Ureter (tissue), 1 donor: ENCODE measurements around the gene THAP6. TPM values are rescaled to one million over a fixed set of nuclear protein-coding genes. Genes with fewer than 3 reads are reported as not detected.
"Not testable (repeated sequence)": the region's sequence is repeated elsewhere in the genome, so short reads cannot be mapped to it uniquely, and the experiment has no call there.

ENCODE experiments used
- DNase-seq: peaks from one replicate; pipeline ENCODE4 v3.0.0-alpha.2; 2020; ENCODE audit warnings: low spot score
- total RNA-seq: library from RNA; stranded (reverse); gene quantifications from one replicate; pipeline ENCODE4 v1.2.4, GENCODE V29; 2023
- donor health status: DM: yes; HTN: yes; CAD: no.

The THAP6 gene
- total RNA-seq, 1 donor from 2014 or later = 30.8 TPM

DNA sequence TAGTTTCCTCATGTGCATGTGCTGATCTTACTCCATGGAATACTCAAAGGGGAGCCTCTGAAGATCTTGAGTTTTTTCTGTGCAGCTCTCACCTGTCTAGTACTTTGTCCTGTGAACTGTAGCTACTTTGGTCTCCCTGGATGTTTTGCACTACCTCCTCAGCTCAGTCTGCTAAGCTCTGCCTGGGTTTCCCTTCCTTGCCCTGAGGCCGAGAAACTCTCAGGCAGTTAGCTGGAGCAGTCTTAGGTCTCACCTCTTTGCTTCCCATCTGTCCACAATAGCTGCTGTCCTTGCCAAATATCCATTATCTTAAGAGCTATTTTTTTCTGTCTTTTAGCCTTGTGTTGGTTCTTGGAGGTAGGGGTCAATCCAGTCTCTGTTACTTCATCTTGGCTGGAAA lies 11.6 kb downstream of the THAP6 start:
- no peak for DNase-seq

DNA sequence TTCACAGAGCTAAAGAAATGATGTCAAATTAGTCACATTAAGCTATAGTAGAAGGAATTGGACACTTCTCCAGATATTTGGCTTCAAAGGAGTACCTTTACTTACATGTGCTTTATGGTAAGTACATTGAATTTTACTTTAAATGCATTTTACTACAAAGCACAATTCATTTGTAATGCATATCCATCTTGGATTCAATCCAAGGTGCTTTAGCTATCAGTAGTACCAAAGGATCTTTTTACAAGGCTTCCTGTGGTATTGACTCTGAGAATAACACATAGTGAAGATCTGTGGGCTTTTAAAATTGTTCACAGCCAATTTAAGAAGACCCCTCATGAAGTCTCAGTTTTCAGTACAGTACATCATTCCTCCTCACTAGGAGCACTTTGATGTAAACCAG lies 13.2 kb downstream of the THAP6 start:
- no peak for DNase-seq

DNA sequence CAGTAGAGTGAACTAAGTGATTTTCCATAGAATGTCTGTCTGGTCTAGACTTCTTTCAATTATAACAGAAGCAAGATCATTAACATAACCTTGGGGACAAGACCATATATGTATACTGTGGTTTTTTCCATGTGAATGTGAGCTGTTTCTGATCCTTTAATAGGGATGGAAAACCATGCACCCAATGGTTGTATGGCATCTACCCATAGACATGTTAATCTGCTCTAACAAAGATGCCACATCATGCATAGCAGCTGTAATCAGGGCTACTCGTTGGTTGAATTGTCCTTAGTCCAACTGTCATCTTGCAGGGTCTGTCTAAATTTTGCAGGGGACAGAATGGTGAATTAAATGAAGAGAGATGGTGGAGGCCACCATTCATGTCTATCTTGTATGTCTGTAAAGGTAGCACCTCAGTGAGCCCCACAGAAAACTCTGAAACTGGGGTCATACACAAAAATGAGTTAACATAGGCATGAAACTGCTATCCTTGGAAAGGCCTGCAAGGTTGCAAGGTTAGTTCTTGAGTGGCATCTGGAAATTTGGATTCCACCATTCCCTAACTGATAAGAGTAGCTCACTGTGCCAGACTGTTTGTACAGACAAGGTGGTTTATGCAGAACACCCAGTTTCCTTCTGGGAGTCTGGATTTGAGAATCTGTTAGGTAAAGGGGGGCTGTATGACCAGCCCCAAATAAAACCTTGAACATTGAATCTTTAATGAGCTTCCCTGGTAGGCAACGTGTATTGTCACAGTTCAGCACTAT lies 16.5 kb downstream of the THAP6 start:
- no peak for DNase-seq

DNA sequence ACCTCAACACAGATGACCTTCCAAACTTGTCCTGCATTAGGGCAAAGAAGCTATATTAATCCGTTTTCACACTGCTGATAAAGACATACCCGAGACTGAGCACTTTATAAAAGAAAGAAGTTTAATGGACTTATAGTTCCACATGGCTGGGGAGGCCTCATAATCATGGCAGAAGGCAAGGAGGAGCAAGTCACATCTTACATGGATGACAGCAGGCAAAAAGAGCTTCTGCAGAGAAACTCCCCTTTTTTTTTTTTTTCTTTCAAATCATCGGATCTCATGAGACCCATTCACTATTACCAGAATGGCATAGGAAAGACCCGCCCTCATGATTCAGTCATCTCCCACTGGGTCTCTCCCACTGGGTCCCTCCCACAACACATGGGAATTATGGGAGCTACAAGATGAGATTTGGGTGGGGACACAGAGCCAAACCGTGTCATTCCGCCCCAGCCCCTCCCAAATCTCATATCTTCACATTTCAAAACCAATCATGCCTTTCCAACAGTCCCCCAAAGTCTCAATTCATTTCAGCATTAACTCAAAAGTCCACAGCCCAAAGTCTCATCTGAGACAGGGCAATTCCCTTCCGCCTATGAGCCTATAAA lies 17.4 kb downstream of the THAP6 start:
- not testable (repeated sequence) for DNase-seq

DNA sequence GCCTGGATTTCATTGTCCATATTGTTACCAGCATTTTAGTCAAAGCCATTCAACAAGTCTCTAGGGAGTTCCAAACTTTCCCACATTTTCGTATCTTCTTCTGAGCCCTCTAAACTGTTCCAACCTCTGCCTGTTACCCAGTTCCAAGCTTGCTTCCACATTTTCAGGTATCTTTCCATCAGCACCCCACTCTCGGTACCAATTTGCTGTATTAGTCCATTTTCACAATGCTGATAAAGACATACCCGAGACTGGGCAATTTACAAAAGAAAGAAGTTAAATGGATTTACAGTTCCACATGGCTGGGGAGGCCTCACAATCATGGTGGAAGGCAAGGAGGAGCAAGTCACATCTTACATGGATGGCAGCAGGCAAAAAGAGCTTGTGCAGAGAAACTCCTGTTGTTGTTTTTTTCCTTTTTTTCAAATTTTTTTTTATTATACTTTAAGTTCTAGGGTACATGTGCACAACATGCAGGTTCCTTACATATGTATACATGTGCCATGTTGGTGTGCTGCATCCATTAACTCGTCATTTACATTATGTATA lies 19.1 kb downstream of the THAP6 start:
- not testable (repeated sequence) for DNase-seq

DNA sequence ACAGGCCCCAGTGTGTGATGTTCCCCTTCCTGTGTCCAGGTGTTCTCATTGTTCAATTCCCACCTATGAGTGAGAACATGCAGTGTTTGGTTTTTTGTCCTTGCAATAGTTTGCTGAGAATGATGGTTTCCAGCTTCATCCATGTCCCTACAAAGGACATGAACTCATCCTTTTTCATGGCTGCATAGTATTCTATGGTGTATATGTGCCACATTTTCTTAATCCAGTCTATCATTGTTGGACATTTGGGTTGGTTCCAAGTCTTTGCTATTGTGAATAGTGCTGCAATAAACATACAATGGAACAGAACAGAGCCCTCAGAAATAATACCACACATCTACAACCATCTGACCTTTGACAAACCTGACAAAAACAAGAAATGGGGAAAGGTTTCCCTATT lies 19.7 kb downstream of the THAP6 start:
- not testable (repeated sequence) for DNase-seq

DNA sequence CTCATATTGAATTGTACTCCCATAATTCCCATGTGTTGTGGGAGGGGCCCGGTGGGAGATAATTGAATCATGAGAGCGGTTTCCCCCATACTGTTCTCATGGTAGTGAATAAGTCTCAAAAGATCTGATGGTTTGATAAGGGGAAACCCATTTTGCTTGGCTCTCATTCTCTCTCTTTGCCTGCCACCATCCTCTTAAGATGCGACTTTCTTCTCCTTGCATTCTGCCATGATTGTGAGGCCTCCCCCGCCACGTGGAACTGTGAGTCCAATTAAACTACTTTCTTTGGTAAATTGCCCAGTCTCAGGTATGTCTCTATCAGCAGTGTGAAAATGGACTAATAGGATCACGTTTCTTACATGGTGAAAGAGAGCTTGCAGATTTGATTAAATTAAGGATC lies 23.0 kb downstream of the THAP6 start:
- DNase-seq = not testable (repeated sequence)

DNA sequence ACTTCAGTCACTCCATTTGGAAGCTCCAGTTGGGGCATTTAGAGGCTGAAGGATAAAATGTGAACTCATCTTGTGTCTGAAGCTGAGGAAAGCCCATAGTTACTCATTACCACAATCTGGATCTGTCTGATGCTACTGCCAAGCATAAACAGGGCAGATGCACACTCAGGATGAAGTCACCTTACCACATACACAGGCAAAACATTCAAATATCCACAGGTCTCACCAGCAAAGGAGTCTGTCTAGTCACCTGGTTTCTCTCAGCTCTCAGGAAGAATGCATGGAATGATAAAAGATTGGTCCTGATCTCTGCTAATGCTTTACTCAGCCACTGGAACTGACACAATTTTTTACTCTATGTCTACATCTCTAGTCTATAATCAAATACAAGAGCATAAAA lies 28.6 kb downstream of the THAP6 start:
- DNase-seq = no peak

DNA sequence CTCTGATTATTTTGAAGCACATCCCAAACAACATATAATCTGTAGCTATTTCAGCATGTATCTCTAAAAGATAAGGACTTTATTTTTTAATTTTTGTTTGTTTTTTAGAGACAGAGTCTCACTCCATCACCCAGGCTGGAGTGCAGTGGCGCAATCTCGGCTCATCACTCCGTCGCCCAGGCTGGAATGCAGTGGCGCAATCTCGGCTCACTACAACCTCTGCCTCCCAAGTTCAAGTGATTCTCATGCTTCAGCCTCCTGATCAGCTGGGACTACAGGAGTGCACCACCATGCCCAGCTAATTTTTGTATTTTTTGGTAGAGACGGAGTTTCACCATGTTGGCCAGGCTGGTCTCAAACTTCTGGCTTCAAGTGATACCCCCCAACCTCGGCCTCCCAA lies 29.9 kb downstream of the THAP6 start:
- DNase-seq = not testable (repeated sequence)

DNA sequence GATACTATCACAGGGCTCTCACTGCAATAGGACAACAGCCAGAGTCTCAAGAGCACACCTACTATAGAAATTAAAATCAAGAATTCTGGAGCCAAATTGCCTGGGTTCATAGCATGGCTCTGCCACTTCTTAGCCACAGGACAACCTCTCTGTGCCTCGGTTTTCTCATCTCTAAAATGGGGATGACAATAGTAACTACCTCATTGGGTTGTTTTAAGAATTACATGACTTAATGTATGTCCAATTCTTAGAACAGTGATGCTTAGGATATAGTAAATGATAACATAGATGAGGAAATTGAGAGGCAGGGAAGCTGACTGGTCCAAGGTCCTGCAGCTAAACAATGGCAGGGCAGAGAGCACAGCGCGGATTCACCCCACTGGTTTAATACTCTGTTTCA lies 30.6 kb downstream of the THAP6 start:
- DNase-seq = no peak

DNA sequence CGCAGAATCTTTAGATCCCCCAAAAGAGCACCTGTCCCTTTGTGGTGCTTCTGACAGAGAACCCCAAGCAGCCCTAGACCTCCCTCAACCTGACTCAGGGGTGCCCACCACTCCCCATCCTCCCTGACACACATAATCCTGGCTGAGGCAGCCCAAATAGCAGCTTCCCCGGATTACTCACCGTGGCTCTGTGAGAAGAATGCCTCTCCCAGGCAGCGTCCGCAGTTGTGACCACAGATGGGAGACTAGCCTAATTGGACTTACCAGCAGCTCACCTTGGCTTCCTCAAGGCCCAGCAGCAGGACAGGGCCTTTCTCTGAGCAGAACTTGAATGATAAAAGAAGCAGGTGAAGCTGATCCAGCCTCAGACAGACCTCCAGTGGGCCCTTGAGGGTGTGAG lies 31.3 kb downstream of the THAP6 start:
- DNase-seq = no peak

DNA sequence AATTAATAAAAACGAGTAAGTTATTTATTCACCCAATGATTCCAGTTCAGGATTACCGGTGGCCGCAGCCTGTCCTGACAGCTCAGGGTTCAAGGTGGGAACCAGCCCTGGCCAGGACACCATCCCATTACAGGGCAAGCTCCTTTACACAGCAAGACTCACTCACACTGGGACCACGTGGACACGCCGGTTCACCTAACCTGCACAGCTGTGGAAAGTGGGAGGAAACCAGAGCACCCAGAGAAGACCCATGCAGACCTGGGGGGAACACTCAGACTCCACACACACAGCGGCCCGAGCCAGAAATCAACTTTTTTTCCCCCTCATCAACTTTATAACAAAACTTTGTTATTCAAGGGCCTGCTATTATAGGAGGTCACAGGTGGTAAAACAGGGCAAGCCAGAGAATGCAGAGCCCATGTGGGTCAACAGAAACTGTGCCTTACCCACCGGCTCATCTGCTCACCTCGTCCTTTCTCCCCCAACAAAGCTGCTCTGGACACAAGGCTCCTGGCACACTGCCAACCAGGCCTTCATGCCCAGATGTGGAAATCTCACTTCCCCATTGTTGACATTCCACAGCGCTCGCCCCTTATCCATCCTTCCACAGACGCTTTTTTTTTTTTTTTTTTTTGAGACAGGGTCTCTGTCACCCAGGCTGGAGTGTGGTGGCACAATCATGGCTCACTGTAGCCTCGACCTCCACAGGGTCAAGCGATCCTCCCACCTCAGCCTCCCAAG lies 33.5 kb downstream of the THAP6 start:
- peak; percentile 44 for DNase-seq

DNA sequence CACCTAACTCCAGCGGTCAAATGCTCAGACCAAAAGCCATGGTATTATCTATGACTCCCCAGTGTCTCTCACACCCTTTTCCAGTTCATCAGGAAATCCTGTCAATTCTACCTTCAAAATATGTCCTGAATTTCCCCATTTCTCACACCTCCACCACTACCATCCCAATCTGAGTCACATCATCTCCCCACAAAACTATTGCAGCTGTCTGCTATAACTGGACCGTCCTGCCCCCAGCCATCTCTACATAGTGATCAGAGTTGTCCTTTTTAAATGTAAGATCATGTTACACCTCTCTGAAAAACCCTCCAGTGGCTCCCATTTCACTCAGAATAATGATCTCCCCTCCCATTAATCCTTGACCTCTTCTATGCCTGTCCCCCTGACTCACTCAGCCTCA lies 34.7 kb downstream of the THAP6 start:
- DNase-seq = no peak

DNA sequence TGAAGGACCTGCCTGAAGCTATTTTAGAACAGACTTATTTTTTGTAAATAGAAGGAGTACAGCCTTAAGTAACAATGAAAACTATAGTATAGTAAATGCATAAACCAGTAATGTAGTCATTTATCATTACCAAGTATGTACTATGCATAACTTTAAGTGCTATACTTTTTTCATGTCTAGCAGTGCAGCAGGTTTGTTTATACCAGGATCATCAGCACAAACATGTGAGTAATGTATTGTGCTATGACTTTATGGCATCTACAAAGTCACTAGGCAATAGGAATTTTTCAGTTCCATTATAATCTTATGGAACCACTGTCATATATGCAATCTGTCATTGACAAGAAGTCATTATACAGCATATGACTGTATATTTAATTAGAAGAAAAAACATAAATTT lies 38.2 kb downstream of the THAP6 start:
- DNase-seq = no peak

DNA sequence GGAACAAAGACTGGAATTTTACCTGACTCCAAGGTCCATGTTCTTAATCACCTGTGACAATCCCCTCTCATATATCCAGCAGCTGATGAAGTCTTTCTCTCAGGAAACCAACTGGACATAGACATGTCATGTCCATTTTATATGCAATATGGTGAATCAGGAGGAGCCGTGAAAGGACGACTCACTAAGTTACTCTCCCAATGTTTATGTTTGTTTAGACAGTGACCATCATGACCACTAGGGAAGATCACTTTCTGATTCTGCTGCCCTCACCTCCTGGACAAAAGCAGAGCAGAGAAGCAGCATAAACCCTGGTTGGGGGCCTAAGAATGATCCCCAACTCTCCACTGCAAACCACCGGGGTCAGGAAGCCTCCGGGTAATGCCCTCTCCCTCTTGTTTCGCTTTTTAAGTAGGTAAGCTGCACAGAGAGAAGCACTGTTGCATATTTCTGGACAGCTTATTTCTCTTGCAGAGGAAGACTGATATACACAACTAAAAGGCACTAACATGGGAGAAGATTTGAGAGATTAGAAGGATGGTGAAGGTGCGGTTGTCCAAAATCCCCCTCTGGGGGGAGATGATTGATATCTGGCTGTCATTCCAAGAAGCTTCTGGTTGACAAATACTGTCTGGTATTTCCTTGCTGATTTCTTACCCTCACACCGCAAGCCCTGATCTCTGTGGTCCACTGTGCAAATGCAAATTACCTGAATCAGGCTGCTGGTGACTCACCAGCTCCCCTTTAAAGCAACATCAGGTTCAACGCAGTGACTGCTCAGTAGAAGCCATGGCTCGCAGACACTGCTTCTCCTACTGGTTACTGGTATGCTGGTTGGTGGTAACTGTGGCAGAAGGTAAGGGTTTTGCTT lies 41.3 kb downstream of the THAP6 start, which contains the start of gene ODAPH:
Gene ODAPH (plus strand): TSS at position 773 of the 871 bp plus-strand sequence. CDS start 17 bp downstream, at position 790.
- no peak for DNase-seq

DNA sequence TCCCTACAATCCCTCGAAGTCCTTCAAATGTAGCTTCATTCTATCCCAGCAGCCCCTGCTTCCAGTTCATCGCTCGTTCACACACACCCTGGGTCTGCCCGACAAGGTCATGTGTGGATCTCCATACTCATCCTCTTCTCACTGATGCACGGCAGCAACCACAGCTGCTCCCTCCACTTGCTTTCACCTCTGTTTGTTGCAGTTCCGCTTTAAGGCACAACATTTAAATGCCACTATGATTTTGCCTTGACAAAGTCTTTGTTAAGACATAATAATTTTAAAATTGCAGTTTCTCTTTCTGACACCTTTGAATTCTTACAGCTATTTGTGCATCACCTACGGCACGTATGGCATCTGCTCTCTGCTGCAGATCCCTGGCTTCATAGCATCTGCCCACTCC lies 43.4 kb downstream of the THAP6 start:
- no peak for DNase-seq

DNA sequence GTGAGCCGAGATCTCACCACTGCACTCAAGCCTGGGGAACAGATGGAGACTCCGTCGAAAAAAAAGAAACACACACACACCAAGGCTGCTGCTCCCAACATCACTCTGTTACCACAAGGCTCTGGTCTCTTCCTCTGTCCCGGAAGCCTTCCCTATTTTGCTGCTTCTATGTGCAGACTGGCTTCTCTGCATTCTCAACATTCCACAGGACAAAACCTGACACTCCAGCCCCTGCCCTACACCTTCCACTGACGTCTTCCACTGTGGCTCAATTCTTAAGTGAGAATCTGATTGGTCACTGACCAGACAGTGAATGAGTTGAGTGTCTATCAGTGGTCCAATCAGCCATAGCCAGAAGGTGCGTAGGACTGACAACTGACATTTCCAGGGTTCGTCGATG lies 47.5 kb downstream of the THAP6 start:
- no peak for DNase-seq

DNA sequence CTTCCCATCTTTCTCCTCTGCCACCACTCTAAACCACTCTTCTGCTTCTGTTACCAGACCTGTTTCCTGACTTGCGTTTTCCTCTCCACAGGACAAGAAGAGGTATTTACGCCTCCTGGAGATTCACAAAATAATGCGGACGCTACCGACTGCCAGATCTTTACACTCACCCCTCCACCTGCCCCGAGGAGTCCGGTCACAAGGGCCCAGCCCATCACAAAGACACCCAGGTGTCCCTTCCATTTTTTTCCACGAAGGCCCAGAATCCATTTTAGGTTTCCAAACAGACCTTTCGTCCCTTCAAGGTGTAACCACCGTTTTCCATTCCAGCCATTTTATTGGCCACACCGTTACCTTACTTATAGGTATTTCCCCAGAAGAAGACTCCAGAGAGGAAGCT lies 49.8 kb downstream of the THAP6 start:
- DNase-seq = no peak

DNA sequence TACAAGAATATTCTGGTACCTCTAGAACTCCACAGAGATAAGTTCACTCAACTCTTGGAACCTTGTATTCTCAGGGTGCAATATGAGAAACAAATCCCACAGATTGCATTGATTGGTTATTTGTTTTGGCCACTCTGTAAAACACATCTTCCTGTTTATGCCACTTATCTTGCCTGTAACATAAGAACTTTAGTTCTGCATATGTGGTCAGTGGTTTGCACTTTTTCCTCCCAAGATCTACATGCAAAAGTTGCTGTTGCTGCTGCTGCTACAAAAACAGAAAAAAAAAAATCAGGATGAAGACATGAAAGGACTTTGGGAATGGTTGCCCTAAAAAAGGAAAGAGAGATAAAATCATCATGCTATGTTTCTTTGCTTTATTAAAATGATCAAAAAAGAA lies 51.2 kb downstream of the THAP6 start:
- DNase-seq = no peak

DNA sequence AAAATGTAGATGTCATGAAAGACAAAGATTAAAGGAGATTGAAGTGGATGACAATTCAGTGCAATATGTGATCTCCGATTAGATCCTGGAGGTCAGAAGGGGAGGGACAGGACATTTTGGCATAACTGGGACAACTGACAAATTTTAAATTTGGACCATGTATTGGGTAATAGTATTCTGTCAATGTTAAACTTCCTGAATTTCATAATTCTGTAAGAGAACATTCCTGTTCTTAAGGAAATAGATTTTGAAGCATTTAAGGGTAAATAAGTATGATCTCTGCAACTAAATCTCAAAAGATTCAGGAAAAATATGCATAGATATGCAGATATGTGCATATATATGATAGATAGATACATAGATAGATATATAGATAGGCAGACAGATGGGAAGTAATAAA lies 52.6 kb downstream of the THAP6 start:
- no peak for DNase-seq

DNA sequence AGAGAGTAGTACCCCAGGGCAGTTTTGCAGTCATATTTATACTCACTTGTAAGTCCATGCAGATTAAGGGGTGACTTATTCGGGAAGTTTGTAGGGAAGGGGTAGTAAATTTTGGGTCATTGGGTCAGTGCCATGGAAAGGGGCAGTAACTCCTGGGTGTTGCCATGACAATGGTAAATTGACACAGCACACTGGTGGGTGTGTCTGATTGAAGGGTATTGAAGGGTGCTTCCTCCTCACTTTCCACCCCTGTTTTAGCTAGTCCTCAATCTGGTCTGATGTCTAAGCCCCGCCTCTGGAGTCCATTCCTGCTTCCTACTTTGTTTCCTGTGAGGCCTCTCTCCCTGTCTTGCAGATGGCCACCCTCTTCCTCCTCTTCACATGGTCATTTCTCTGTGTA lies 53.5 kb downstream of the THAP6 start:
- DNase-seq = no peak
